GM21360 (cell line): ENCODE data around the gene TLN1.

Source experiments
- ATAC-seq: cut with Tn5 transposase; IDR thresholded peaks from one replicate; pipeline ENCODE4 v1.9.1; 2021; ENCODE audit warnings: mild to moderate bottlenecking, moderate library complexity; ENCODE audit not compliant: unreplicated experiment

TLN1 gene

GRCh38 chr9:35708146-35708545 lies 23.8 kb downstream of the TLN1 start:
- ATAC-seq = no peak

DNA sequence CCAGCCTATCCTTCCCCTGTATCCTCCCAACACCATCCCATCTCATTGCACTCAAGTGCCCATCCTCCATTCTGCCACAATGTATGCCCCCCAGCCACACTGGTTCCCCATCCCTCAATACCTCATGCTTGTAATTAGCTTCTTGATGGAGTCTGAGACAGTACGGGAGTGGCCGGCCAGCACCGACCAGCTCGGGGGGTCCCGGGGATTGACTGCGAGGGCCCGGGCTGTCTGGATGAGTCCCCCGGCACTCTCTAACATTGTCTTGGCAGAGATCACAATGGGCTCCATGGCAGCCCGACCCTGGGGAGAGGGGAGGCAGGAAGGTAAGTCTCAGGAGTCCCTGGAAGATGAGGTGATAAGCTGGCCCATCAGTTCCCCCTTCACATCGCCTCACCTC lies 25.0 kb downstream of the TLN1 start:
- no peak for ATAC-seq

DNA sequence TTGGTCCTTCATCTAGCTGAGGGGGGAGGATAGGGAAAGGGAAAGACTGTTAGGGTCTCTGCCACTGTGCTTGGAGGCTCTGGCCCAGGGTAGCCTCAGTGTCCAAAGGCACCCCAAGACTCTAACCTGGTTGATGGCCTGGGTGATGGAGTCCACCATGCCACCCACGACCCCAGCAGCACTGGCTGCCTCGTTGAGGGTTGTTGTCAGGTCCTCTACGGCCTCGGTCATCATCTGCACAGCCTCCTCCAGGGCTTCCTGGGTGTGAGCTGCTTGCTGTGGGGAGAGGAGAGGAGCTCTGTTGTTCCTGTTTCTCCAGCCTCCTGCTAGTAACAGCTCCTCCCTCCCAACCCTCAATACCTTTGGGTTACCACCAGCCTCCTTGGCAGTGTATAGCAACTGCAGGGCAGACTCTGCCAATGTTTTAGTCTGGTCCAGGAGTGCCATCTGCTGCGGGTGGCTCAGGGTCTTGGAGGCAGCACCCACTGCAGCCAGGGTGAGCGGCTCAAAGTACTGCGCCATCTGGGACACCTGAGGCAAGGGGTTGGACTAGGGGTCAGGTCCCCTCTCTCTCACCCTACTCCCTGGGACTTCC lies 26.1 kb downstream of the TLN1 start:
- ATAC-seq = no peak

DNA sequence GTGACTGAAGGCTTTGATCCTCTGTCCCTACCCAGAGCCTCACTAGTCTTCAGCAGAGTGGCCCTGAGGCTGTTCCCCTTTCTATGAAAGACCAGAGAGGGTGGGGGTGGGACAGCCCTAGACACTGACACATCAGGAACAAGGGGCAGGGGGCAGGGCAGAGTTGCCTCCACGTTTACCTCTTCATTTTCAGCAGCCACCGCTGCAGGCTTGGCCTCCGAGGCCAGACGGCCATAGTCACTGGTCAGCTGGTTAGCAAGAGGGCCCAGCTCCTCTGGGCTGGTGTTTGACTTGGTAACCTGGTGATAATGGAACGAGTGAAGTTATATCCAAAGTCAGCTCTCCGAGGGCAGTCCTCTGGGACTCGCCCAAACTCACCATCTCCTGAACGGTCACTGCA lies 26.6 kb downstream of the TLN1 start:
- no peak for ATAC-seq

DNA sequence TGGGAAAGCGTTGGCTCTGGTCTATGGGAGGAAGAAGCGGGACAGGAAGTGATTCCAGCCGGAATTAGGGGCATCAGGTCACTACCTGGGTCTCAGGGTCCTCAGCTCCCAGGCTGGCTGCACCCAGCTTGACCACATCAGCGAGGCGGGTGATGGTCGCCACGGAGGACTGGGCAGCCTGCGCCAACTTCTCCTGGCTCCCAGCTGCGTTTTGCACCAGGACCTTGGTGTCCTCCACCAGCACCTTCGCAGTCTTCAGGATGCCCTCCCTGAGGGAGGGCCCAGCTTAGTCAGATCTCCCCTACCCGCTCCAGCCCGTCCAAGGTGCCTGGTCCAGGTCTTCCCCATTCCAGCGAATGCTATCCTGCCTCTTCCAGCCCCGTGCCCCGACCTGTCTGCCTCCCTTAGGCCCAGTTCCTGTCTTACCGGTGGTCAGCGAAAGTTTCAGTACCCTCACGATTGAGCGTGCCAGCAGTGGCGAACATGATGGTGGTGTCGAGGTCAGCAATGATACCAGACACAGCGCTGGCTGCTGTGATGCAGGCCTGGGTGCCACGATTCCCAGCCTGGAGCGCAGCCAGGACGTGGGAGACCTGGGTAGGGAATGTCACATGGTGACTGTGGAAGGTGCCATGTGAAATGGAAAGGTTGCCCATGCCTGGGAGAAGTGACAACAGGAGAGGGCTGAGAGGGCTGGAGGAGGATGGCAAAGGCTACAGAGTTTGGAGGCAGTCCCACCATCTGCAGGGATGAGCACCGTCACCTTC lies 27.9 kb downstream of the TLN1 start:
- ATAC-seq = no peak

- no peak for ATAC-seq
These were observed 29.3 kb downstream of the TLN1 start for GRCh38 chr9:35702696-35703095.

DNA sequence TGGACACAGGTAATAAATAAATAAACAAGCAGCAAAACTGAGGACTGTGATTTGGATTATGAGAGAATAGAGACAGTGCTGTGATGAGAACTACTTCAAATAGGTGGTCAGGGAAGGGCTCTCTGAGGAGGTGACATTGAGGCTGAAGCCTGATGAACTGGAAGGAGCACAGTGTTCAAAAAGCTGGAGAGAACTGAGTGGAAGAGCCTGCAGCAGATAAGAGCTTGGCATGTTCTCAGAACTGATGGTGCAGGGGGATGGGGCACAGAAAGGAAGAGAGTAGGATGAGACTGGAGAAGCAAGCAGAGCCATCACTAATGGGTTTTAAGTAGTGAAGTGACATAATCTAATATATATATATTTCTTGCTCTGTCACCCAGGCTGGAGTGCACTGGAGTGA lies 31.1 kb downstream of the TLN1 start:
- ATAC-seq = no peak

GRCh38 chr9:35700031-35700430 lies 32.0 kb downstream of the TLN1 start:
- ATAC-seq = no peak

GRCh38 chr9:35698231-35698630 lies 33.8 kb downstream of the TLN1 start:
- ATAC-seq = no peak

- ATAC-seq = no peak
These were observed 34.5 kb downstream of the TLN1 start for GRCh38 chr9:35697486-35697885.

GRCh38 chr9:35696520-35697215 lies 35.3 kb downstream of the TLN1 start:
- no peak for ATAC-seq

DNA sequence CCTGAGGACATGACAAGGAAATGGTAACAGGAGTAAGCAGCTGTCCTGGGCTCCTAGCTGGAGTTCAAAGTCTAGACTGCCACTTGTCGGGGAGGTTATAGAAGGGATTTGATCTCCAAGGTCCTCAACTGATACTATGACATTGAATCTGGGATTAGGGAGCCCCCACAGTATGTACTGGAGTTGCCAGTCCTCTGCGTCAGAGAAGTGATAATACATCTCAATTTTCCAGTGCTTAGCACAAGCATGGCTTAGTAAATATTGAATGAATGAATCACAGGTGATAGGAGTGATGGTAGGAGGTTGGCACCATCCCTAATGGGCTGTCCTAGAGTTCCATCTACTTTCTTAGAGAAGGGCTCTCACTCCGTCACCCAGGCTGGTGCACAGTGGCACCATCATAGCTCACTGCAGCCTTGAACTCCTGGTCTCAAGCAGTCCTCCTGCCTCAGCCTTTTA lies 36.0 kb downstream of the TLN1 start:
- ATAC-seq = no peak

GRCh38 chr9:35691757-35692301 lies 40.2 kb downstream of the TLN1 start:
- no peak for ATAC-seq

GRCh38 chr9:35691334-35691650 lies 40.7 kb downstream of the TLN1 start:
- ATAC-seq = no peak

GRCh38 chr9:35690614-35691333 lies 41.2 kb downstream of the TLN1 start:
- ATAC-seq = no peak

DNA sequence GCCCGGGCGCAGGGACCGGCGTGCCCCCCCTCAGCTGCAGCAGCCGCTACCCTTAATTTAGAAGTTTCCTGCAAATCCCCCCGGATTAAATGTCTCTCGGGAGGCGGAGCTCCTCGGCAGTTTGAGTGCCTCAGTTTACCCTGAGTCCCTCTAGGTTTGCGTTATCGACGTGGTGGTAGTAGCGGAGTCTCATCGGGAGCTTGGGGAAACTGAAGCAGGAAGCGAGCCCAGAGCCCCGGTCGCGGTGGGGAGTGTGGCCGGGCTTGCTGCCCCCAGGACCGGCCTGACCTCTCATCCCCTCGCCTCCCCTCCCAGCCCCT lies 41.7 kb downstream of the TLN1 start:
- no peak for ATAC-seq

GRCh38 chr9:35689542-35690293 lies 42.3 kb downstream of the TLN1 start, which contains the start of gene TPM2:
TSS of gene TPM2 (minus strand) at chr9:35689925. CDS start at chr9:35689817, 108 bp downstream.
- no peak for ATAC-seq

- ATAC-seq = no peak
These were observed 43.1 kb downstream of the TLN1 start for GRCh38 chr9:35688558-35689541.

DNA sequence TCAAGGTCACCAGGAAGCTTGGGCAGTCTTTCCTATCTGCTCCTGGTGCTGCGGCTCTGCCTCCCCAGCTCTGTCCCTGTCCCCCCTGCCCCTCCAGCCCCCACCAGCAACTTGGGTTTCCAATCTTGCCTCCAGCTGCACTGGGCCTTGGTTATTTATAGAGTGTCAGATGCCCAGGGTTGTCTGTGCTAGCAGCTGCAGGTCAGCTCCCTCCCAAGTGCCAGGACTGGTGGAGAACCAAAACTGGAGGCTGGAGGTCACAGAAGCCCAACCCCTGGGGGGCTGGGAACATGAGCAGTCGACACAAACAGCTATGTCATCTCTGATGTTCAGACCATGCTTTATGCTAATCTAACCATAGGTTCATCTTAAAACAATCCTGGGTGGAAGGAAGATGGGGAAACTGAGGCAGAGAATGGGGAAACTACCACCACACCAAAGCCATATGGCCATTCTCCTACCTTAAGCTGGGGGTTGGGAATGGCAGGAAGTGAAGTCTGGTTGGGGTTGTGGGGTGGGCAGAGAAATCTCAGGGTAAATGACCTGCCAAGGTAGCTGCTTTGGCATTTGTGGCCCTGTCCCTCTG lies 43.9 kb downstream of the TLN1 start:
- no peak for ATAC-seq
